ENCODE data around the gene ANKRD33B. TPM values are rescaled to one million over a fixed set of nuclear protein-coding genes. Genes with fewer than 3 reads are reported as not detected.

ANKRD33B gene
- total and polyA plus RNA-seq, 2 of the 8 experiments (the other 6 are each of a cell fraction or from before 2014, with no cell fraction given) = 6.9 to 20.6 TPM

DNA sequence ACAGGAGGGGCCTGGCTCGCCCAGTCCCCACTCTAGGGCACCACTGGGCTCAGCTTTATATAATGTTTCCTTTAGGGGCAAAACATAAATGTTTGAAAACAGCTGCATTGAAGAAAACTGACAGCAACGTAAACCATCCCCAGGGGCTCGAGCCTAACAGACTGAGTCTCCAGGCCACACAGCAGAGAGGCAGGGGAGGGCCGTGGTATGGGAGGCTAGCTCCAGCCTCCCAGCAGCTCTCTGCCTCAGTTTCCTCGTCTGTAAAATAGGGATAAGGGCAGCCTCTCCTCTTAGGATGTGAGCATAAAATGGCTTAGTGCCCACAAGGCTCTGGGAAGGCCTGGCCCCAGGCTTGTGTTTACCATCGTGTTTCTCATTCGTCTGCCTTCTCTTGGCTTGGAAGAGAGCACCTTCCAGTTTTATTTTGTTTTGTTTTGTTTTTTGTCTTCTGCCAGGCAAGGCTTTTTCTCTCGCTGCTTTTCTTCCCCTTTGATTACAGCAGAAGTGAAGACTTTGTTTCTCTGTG, 2.7 kb downstream of the ANKRD33B start:
- H3K23ac ChIP-seq (ENCODE audit: insufficient read length) = no peak overlapping the region
- H3K4me3 ChIP-seq (ENCODE audit: extremely low read depth in 1 of 4, insufficient read depth in 2 of 4, low read depth in 3 of 4, low read length in 4 of 4) = no peak overlapping the region

More for the DNA sequence above, 2.7 kb downstream of the ANKRD33B start:
- Histone ChIP-seq H2AK5ac (ENCODE audit: low read depth, low read length) (no peak overlapping the region), H3K36me3 (ENCODE audit: control insufficient read depth in 2 of 4, insufficient read depth in 4 of 4, low read length in 3 of 4) (no peaks in the 10 kb centered on the region), H3K9me3 (ENCODE audit: insufficient read depth in 2 of 2, low read depth in 1 of 2, low read length in 1 of 2) (no peaks in the 10 kb centered on the region), H4K91ac (replicated peaks; ENCODE audit: insufficient read length, low read length) (no peak overlapping the region), H2BK5ac (ENCODE audit: low read depth, low read length) (no peak overlapping the region), H3K4me2 (ENCODE audit: insufficient read depth in 1 of 2, low read depth in 2 of 2, low read length in 2 of 2) (no peak overlapping the region; a peak in 1 of 4 replicates), H2BK12ac (ENCODE audit: low read depth, low read length) (no peak overlapping the region), H2BK120ac (replicated peaks; ENCODE audit: low read depth, low read length) (no peak overlapping the region), H2AFZ (ENCODE audit: low read length) (no peak overlapping the region), H3K27me3 (replicated peaks in 1 of 4; ENCODE audit: control insufficient read depth in 3 of 4, extremely low read depth in 1 of 4, insufficient read depth in 3 of 4, low read length in 3 of 4) (peaks cover 20 to 54% (median 52%) of the 10 kb centered on the region in 4 experiments), H2BK20ac (ENCODE audit: low read length) (no peak overlapping the region), H3K14ac (ENCODE audit: insufficient read length) (no peak overlapping the region), H3K4me1 (replicated peaks in 1 of 4; ENCODE audit: control insufficient read depth in 3 of 4, insufficient read depth in 4 of 4, low read length in 3 of 4) (peaks cover 8 to 13% (median 10%) of the 10 kb centered on the region in 4 experiments), H3K79me2 (ENCODE audit: control insufficient read depth in 1 of 2, insufficient read depth in 2 of 2, low read length in 2 of 2) (peaks cover 0 to 5% of the 10 kb centered on the region in 2 experiments; a peak in 1 of 4 replicates), H3K4ac (replicated peaks; ENCODE audit: insufficient read length, low read depth, low read length) (no peak overlapping the region), H2BK15ac (ENCODE audit: low read length) (no peak overlapping the region), H4K20me1 (replicated peaks in 1 of 2; ENCODE audit: control insufficient read depth in 1 of 2, insufficient read depth in 2 of 2, low read length in 2 of 2) (peaks cover 4 to 23% of the 10 kb centered on the region in 2 experiments), H3K56ac (replicated peaks; ENCODE audit: insufficient read length, low read depth, low read length) (no peak overlapping the region), H3K18ac (ENCODE audit: extremely low read depth, low read length) (no peak overlapping the region), H4K8ac (ENCODE audit: extremely low read depth, insufficient read depth, low read length) (no peak overlapping the region), H3K79me1 (ENCODE audit: low read depth, low read length) (peaks cover 2% of the 10 kb centered on the region; the same call in 1 of the 2 replicates), H3K27ac (ENCODE audit: low read depth, low read length) (no peak overlapping the region), H4K5ac (ENCODE audit: insufficient read length, low read depth, low read length) (no peak overlapping the region), H3K23me2 (ENCODE audit: low read depth, low read length) (peaks cover 15% of the 10 kb centered on the region; the same call in 1 of the 2 replicates), H3K9ac (replicated peaks in 1 of 4; ENCODE audit: extremely low read depth in 1 of 4, low read depth in 3 of 4, low read length in 3 of 4) (no peak overlapping the region)
- FAIRE-seq (no peak), DNase-seq (ENCODE audit: low read depth in 1 of 2, low spot score in 2 of 2) (no peak)
- 80% methylated on average over 8 of the region's 8 CpGs; no CpG with 5 or more reads in 1 of the 2 experiments for WGBS, 2 experiments (ENCODE audit: extremely low coverage in 1 of 2, insufficient coverage in 1 of 2, insufficient read length in 1 of 2, insufficient replicate concordance in 2 of 2, low coverage in 1 of 2, low lambda C conversion rate in 2 of 2, missing lambda C conversion rate in 1 of 2)
- ChIA-PET POLR2A (ENCODE audit: partially characterized antibody) (interaction anchor here (1.9 to 2.1 kb wide), 2 partner anchors 16 to 61 kb away, joined by 7 to 10 read pairs; no protein-coding TSS in a partner anchor), CTCF (ENCODE audit: partially characterized antibody) (interaction anchor here (0.7 to 3.7 kb wide), 12 partner anchors 10 to 123 kb away, joined by 3 to 17 read pairs (median 4); no protein-coding TSS in a partner anchor)
- TF ChIP-seq KDM1A (IDR thresholded peaks at IDR 0.05; ENCODE audit: borderline replicate concordance, low read length) (no peak), SP2 (IDR thresholded peaks at IDR 0.05; ENCODE audit: low read length) (no peak), SRF (IDR thresholded peaks at IDR 0.05; ENCODE audit: low read depth, low read length) (no peak), CBX5 (IDR thresholded peaks at IDR 0.05; ENCODE audit: low read depth, low read length) (no peak), POLR2AphosphoS5 (IDR thresholded peaks at IDR 0.05; ENCODE audit: low read depth, low read length) (no peak)
